Fibroblast of peridontal ligament (primary cell): ENCODE results near the gene MOV10.
A peak's percentile ranks its signal among the peaks of the same experiment; 100 is the strongest.
"Not testable (repeated sequence)": the region's sequence is repeated elsewhere in the genome, so short reads cannot be mapped to it uniquely, and the experiment has no call there.

Experiments
- DNase-seq: peaks from one replicate; pipeline ENCODE4 v3.0.0-alpha.2; 2010; ENCODE audit errors: extremely low read depth

Gene MOV10, protein sequence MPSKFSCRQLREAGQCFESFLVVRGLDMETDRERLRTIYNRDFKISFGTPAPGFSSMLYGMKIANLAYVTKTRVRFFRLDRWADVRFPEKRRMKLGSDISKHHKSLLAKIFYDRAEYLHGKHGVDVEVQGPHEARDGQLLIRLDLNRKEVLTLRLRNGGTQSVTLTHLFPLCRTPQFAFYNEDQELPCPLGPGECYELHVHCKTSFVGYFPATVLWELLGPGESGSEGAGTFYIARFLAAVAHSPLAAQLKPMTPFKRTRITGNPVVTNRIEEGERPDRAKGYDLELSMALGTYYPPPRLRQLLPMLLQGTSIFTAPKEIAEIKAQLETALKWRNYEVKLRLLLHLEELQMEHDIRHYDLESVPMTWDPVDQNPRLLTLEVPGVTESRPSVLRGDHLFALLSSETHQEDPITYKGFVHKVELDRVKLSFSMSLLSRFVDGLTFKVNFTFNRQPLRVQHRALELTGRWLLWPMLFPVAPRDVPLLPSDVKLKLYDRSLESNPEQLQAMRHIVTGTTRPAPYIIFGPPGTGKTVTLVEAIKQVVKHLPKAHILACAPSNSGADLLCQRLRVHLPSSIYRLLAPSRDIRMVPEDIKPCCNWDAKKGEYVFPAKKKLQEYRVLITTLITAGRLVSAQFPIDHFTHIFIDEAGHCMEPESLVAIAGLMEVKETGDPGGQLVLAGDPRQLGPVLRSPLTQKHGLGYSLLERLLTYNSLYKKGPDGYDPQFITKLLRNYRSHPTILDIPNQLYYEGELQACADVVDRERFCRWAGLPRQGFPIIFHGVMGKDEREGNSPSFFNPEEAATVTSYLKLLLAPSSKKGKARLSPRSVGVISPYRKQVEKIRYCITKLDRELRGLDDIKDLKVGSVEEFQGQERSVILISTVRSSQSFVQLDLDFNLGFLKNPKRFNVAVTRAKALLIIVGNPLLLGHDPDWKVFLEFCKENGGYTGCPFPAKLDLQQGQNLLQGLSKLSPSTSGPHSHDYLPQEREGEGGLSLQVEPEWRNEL

GRCh38 chr1:112674440-112674985 is at the start of gene MOV10:
TSS of gene MOV10 (plus strand) at chr1:112674659. CDS start at chr1:112674913, 254 bp downstream.
- DNase-seq: peak; percentile 73

DNA sequence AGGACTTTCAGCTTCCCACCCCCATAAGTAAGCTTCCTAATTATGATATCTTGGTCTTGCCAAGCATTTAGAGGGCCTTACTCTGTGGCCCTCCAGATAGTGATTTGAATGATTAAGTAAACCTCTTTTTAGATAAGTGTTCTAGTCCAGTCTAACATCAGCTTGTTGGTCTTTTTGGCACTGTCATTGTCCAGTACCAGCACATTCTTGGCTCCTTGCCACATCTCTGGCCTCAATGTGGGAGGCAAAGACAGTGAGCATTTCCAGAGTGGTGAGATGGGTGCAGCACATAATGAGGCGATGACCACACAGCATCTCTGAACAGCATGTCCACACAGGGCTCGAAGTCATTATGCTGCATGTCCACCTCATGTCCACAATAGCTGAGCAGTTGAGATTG is 48.8 kb upstream of the MOV10 start:
- no peak for DNase-seq

GRCh38 chr1:112626193-112626592 is 48.3 kb upstream of the MOV10 start:
- no peak for DNase-seq

GRCh38 chr1:112626887-112627286 is 47.6 kb upstream of the MOV10 start:
- DNase-seq: no peak

DNA sequence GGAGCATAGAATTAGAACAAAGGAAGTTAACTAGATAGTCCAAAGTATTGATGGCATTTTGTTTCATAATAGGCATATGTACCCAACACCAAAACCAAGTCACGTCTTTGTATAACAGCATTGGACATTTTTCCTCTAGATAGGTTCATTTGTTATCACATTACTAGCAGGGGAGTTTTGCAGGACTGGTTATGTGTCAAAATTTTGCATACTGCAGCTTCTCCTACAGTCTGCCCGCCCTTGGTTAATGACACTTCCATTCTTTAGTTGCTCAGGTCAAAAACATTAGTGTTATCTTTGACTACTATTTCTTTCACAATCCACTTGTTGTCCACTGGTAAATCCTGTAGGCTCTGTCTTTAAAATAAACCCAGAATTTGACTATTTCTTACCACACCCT is 45.9 kb upstream of the MOV10 start:
- DNase-seq: no peak

DNA sequence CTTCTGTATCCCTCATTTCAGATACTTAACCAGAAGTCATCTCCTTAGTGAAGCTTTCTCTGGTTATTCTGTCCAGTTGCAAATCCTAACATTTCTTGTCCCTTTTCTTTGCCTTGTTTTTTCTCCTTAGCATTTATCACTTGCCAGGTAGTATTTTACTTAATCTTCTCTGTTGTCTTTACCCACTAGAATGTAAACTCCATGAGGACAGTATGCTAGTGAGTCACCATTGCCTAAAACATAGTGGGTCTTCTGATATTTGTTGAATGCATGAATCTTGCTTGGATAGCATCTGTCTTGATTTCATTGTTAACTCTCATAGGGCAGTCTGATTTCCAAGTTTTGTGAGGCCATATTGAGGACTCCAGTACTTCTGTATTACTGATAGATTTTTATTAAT is 45.2 kb upstream of the MOV10 start:
- DNase-seq: no peak

GRCh38 chr1:112633628-112634027 is 40.8 kb upstream of the MOV10 start:
- DNase-seq: no peak

GRCh38 chr1:112634367-112634766 is 40.1 kb upstream of the MOV10 start:
- DNase-seq: no peak

GRCh38 chr1:112636056-112636455 is 38.4 kb upstream of the MOV10 start:
- no peak for DNase-seq

- DNase-seq: no peak
Observed at GRCh38 chr1:112636597-112637253, 37.7 kb upstream of the MOV10 start.

DNA sequence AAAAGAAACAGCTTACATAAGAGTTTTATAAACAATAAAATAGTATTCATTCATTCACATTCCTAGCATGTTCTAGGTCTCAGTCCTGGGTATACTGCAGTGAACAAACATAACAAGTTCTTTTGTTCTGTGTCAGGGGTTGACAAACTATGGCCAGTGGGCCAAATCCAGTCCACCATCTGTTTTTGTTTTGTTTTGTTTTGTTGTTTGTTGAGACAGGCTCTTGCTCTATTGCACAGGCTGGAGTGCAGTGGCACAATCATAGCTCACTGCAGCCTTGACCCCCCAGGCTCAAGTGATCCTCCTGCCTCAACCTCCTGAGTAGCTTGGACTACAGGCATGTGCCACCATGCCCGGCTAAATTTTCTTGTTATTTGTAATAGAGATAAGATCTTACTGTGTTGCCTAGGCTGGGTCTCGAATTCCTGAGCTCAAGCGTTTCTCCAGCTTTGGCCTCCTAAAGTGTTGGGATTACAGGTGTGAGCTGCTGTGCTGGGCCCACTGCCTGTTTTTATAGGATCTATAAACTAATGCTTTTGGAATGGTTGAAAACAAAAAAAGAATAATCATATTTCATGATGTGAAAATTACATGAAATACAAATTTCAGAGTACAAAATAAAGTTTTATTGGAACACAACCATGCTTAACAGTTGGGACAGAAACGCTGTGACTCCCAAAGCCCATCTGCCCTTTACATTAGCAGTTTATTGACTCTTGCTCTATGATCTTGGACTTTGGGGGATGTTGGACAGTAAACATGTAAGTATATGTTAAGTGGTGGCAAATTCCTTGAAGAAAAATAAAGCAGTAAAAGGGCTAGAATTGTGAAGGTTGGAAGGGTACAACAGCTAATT is 37.0 kb upstream of the MOV10 start:
- peak; percentile 53 for DNase-seq

- no peak for DNase-seq
Observed at GRCh38 chr1:112638110-112638428, 36.4 kb upstream of the MOV10 start.

- not testable (repeated sequence) for DNase-seq
Observed at GRCh38 chr1:112640437-112640836, 34.0 kb upstream of the MOV10 start.

DNA sequence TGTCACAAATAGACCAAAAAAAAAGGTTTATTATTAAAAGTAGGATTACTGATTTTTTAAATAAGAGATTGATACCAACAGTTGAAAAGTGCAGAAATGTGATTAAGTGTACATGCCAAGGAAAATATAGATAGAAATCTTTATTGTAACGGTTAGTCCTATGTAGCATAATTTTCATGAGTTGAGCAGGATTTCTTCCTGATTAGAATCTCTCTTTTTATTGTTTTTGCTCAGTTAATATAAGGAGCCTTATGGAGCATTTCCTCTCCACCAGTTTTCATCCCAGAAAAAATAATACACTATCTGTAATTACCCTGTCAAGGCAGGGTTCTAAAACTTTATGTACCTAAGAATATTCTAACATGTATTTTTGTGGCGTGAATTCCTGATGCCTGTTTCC is 31.4 kb upstream of the MOV10 start:
- DNase-seq: no peak

- DNase-seq: no peak
Observed at GRCh38 chr1:112646225-112646624, 28.2 kb upstream of the MOV10 start.

DNA sequence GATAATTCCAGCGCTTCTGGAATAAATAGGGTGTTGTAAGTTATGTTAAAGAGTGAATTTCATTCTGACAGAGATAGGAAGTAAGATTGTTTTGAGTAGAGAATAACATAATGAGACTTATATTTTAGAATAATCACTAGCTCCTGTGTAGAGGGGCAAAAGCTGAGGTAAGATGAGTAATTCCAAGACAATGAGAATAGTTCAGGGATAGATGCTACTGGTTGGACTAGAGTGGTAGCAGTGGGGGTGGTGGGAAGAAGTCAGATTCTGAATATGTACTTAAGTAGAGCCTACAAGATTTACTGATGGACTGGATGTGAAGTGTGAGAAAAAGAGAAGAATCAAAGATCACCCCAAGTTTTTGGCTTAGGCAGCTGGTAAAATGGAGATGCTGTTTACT is 23.3 kb upstream of the MOV10 start:
- no peak for DNase-seq

- DNase-seq: no peak
Observed at GRCh38 chr1:112665857-112666256, 8.6 kb upstream of the MOV10 start.

GRCh38 chr1:112666946-112667345 is 7.5 kb upstream of the MOV10 start:
- no peak for DNase-seq

GRCh38 chr1:112672009-112672408 is 2.5 kb upstream of the MOV10 start:
- no peak for DNase-seq

GRCh38 chr1:112672842-112673241 is 1.6 kb upstream of the MOV10 start:
- DNase-seq: no peak
